ENCODE data around the gene COX4I1.
A peak's percentile ranks its signal among the peaks of the same experiment; 100 is the strongest.

COX4I1 gene

GRCh38 chr16:85850344-85850880, 50.9 kb downstream of the COX4I1 start:
- no peak for FAIRE-seq
- DNase-seq (ENCODE audit: insufficient read length, low spot score), result no peak
- TF ChIP-seq POLR2AphosphoS5 (IDR thresholded peaks at IDR 0.05; ENCODE audit: low read depth, low read length), result no peak
- no peak for TF ChIP-seq PAX5 (IDR thresholded peaks at IDR 0.05; ENCODE audit: insufficient read depth, low read length, severe bottlenecking)
- no peak for TF ChIP-seq POU2F2 (IDR thresholded peaks at IDR 0.05; ENCODE audit: low read depth, low read length)
- TF ChIP-seq POLR2A (IDR thresholded peaks at IDR 0.05; ENCODE audit: low read depth, low read length), result no peak
- no peak for TF ChIP-seq TAF1 (IDR thresholded peaks at IDR 0.05; ENCODE audit: low read depth, low read length)
- no peak for TF ChIP-seq SPI1 (IDR thresholded peaks at IDR 0.05; ENCODE audit: low read depth, low read length)

GRCh38 chr16:85851034-85851785, 51.7 kb downstream of the COX4I1 start:
- TF ChIP-seq PAX5 (IDR thresholded peaks at IDR 0.05; ENCODE audit: insufficient read depth, low read length, severe bottlenecking), result no peak
- TF ChIP-seq POU2F2 (IDR thresholded peaks at IDR 0.05; ENCODE audit: low read depth, low read length), result no peak
- no peak for TF ChIP-seq TAF1 (IDR thresholded peaks at IDR 0.05; ENCODE audit: low read depth, low read length)
- no peak for TF ChIP-seq POLR2AphosphoS5 (IDR thresholded peaks at IDR 0.05; ENCODE audit: low read depth, low read length)
- FAIRE-seq (no peak), DNase-seq (ENCODE audit: insufficient read length, low spot score) (no peak)

- TF ChIP-seq PAX5 (IDR thresholded peaks at IDR 0.05; ENCODE audit: insufficient read depth, low read length, severe bottlenecking), result no peak
- no peak for TF ChIP-seq TAF1 (IDR thresholded peaks at IDR 0.05; ENCODE audit: low read depth, low read length)
- TF ChIP-seq SPI1 (IDR thresholded peaks at IDR 0.05; ENCODE audit: low read depth, low read length), result no peak
- no peak for TF ChIP-seq POLR2AphosphoS5 (IDR thresholded peaks at IDR 0.05; ENCODE audit: low read depth, low read length)
- TF ChIP-seq POU2F2 (IDR thresholded peaks at IDR 0.05; ENCODE audit: low read depth, low read length), result no peak
- no peak for TF ChIP-seq POLR2A (IDR thresholded peaks at IDR 0.05; ENCODE audit: low read depth, low read length)
- no peak for DNase-seq (ENCODE audit: insufficient read length, low spot score)
- FAIRE-seq, result no peak
These were observed 54.4 kb downstream of the COX4I1 start for GRCh38 chr16:85853547-85854545.

- DNase-seq (ENCODE audit: insufficient read length, low spot score), result no peak
- no peak for TF ChIP-seq POU2F2 (IDR thresholded peaks at IDR 0.05; ENCODE audit: low read depth, low read length)
- TF ChIP-seq SPI1 (IDR thresholded peaks at IDR 0.05; ENCODE audit: low read depth, low read length), result no peak
- no peak for TF ChIP-seq POLR2AphosphoS5 (IDR thresholded peaks at IDR 0.05; ENCODE audit: low read depth, low read length)
- no peak for TF ChIP-seq TAF1 (IDR thresholded peaks at IDR 0.05; ENCODE audit: low read depth, low read length)
- TF ChIP-seq PAX5 (IDR thresholded peaks at IDR 0.05; ENCODE audit: insufficient read depth, low read length, severe bottlenecking), result no peak
- no peak for TF ChIP-seq POLR2A (IDR thresholded peaks at IDR 0.05; ENCODE audit: low read depth, low read length)
- FAIRE-seq, result no peak
These were observed 55.4 kb downstream of the COX4I1 start for GRCh38 chr16:85854935-85855334.

GRCh38 chr16:85856079-85856478, 56.6 kb downstream of the COX4I1 start:
- DNase-seq (ENCODE audit: insufficient read length, low spot score) (no peak), FAIRE-seq (peak; percentile 13)
- TF ChIP-seq POLR2AphosphoS5 (IDR thresholded peaks at IDR 0.05; ENCODE audit: low read depth, low read length) (no peak), TAF1 (IDR thresholded peaks at IDR 0.05; ENCODE audit: low read depth, low read length) (no peak), POU2F2 (IDR thresholded peaks at IDR 0.05; ENCODE audit: low read depth, low read length) (no peak), PAX5 (IDR thresholded peaks at IDR 0.05; ENCODE audit: insufficient read depth, low read length, severe bottlenecking) (no peak), SPI1 (IDR thresholded peaks at IDR 0.05; ENCODE audit: low read depth, low read length) (no peak), POLR2A (IDR thresholded peaks at IDR 0.05; ENCODE audit: low read depth, low read length) (no peak)

- peak; percentile 57 for FAIRE-seq
- DNase-seq (ENCODE audit: insufficient read length, low spot score), result no peak
- TF ChIP-seq POU2F2 (IDR thresholded peaks at IDR 0.05; ENCODE audit: low read depth, low read length) (no peak), SPI1 (IDR thresholded peaks at IDR 0.05; ENCODE audit: low read depth, low read length) (no peak), PAX5 (IDR thresholded peaks at IDR 0.05; ENCODE audit: insufficient read depth, low read length, severe bottlenecking) (no peak), TAF1 (IDR thresholded peaks at IDR 0.05; ENCODE audit: low read depth, low read length) (no peak), POLR2A (IDR thresholded peaks at IDR 0.05; ENCODE audit: low read depth, low read length) (no peak), POLR2AphosphoS5 (IDR thresholded peaks at IDR 0.05; ENCODE audit: low read depth, low read length) (no peak)
These were observed 57.1 kb downstream of the COX4I1 start for GRCh38 chr16:85856585-85856984.
